OCI-LY7 (cell line): ENCODE results near the gene SRP68. TPM values are rescaled to one million over a fixed set of nuclear protein-coding genes. Genes with fewer than 3 reads are reported as not detected.

Experiments
- BruUV-seq: library from RNA; stranded (reverse); fragments of 400-500 nt; replicated peaks from 2 replicates; lab custom pipeline; 2021; lab: Mats Ljungman, UMichigan
- CTCF ChIA-PET: fragments of 300-600 bp; sonication (Branson Sonifier 250); formaldehyde crosslinking; loops from one replicate; lab custom pipeline; 2022; ENCODE audit warnings: antibody characterized with exemption; ENCODE audit not compliant: unreplicated experiment; lab: Charles Lee
- POLR2A ChIA-PET: fragments of 300-600 bp; sonication (Branson Sonifier 250); formaldehyde crosslinking; loops from one replicate; lab custom pipeline; 2022; ENCODE audit warnings: antibody characterized with exemption; lab: Charles Lee
- DNase-seq: peaks from one replicate; pipeline ENCODE4 v3.0.0-alpha.2; 2015; ENCODE audit warnings: low spot score
- H2AFZ ChIP-seq: fragments of 200-600 bp; sonication (generic), shearing (Covaris generic); 2 replicates; pipeline ENCODE4 v1.6.1; 2014; ENCODE audit warnings: mild to moderate bottlenecking, antibody characterized with exemption, low read length, moderate library complexity
- H3K27ac ChIP-seq: fragments of 200-600 bp; sonication (generic); 2 replicates; pipeline ENCODE4 v1.5.1; 2014; ENCODE audit warnings: mixed run types, low read depth, mild to moderate bottlenecking, moderate library complexity, low read length, inconsistent platforms; ENCODE audit not compliant: poor library complexity, severe bottlenecking
- H3K36me3 ChIP-seq: fragments of 200-600 bp; sonication (generic); 2 replicates; pipeline ENCODE4 v1.6.1; 2014; ENCODE audit warnings: mild to moderate bottlenecking, antibody characterized with exemption, low read length, moderate library complexity, mixed read lengths; ENCODE audit not compliant: insufficient read depth
- H3K4me1 ChIP-seq: fragments of 200-600 bp; sonication (generic); 2 replicates; pipeline ENCODE4 v1.5.1; 2014; ENCODE audit warnings: mild to moderate bottlenecking, low read length; ENCODE audit not compliant: insufficient read depth, poor library complexity, severe bottlenecking
- H3K4me2 ChIP-seq: fragments of 200-600 bp; sonication (generic); 2 replicates; pipeline ENCODE4 v1.6.1; 2014; ENCODE audit warnings: mild to moderate bottlenecking, low read length
- H3K4me3 ChIP-seq: fragments of 200-600 bp; sonication (generic); 2 replicates; pipeline ENCODE4 v1.5.1; 2014; ENCODE audit warnings: mild to moderate bottlenecking, low read depth, low read length; ENCODE audit not compliant: poor library complexity, severe bottlenecking
- H3K79me2 ChIP-seq: fragments of 200-600 bp; sonication (generic); 2 replicates; pipeline ENCODE4 v1.6.1; 2016; ENCODE audit warnings: low read depth, mild to moderate bottlenecking, low read length, moderate library complexity, mixed read lengths; ENCODE audit not compliant: insufficient read depth
- H3K9me2 ChIP-seq: fragments of 200-600 bp; sonication (generic); 2 replicates; pipeline ENCODE4 v1.6.1; 2016; ENCODE audit warnings: mild to moderate bottlenecking, low read length, mixed read lengths; ENCODE audit not compliant: insufficient read depth
- H3K9me3 ChIP-seq: fragments of 200-600 bp; sonication (generic); 2 replicates; pipeline ENCODE4 v1.6.1; 2014; ENCODE audit warnings: mild to moderate bottlenecking, mixed run types, low read length, mixed read lengths
- H4K20me1 ChIP-seq: fragments of 200-600 bp; sonication (generic); 2 replicates; pipeline ENCODE4 v1.6.1; 2014; ENCODE audit warnings: mild to moderate bottlenecking, antibody characterized with exemption, low read length, moderate library complexity, mixed read lengths; ENCODE audit not compliant: insufficient read depth
- CTCF ChIP-seq: fragments of 200-600 bp; sonication (generic); conservative IDR thresholded peaks from 2 replicates; pipeline ENCODE4 v1.5.1; 2014; ENCODE audit warnings: mild to moderate bottlenecking, antibody characterized with exemption, low read length, moderate library complexity, mixed read lengths
- EZH2phosphoT487 ChIP-seq: fragments of 200-600 bp; sonication (generic); IDR thresholded peaks from 2 replicates; pipeline ENCODE4 v1.6.1; 2018; ENCODE audit warnings: low read depth, borderline replicate concordance, mild to moderate bottlenecking, mixed run types, antibody characterized with exemption, low read length, moderate library complexity, mixed read lengths
- intact Hi-C: fragments of 100-400 bp; cut with micrococcal nuclease; formaldehyde crosslinking; loops from one replicate; pipeline ENCODE4 v1.10.0; 2022; ENCODE audit not compliant: unreplicated experiment
- total RNA-seq, 2 experiments: library from RNA; depleted of rRNA in 1 of 2; stranded (reverse); fragments of >200 nt in 1 of 2; shearing (Covaris generic) in 1 of 2; gene quantifications; 2 replicates each; pipeline ENCODE4 v1.2.3, GENCODE V29; 2014 to 2022

The SRP68 gene
- total RNA-seq, 2 experiments from 2014 or later = 54.0 to 200 TPM

- Histone ChIP-seq H4K20me1 (no peaks in the 10 kb centered on the region), H3K9me3 (no peaks in the 10 kb centered on the region), H3K9me2 (no peaks in the 10 kb centered on the region), H3K36me3 (no peaks in the 10 kb centered on the region), H2AFZ (no peak overlapping the region), H3K4me2 (no peak overlapping the region), H3K79me2 (no peaks in the 10 kb centered on the region), H3K4me3 (no peak overlapping the region), H3K27ac (no peak overlapping the region), H3K4me1 (peaks cover 22% of the 10 kb centered on the region)
- no peak for DNase-seq
- intact Hi-C loops = loop anchor here (1.0 kb wide), 3 partner anchors 62 to 179 kb away; no protein-coding TSS in a partner anchor
- POLR2A ChIA-PET = no interaction called here
- CTCF ChIA-PET = interaction anchor here (0.5 to 1.4 kb wide), 4 partner anchors 30 to 166 kb away, joined by 4 to 12 read pairs (median 6); no protein-coding TSS in a partner anchor
- no TSS peak for BruUV-seq
- TF ChIP-seq CTCF (no peak), EZH2phosphoT487 (no peak)
Measured at GRCh38 chr17:76120658-76121008, 48.3 kb upstream of the SRP68 start.

DNA sequence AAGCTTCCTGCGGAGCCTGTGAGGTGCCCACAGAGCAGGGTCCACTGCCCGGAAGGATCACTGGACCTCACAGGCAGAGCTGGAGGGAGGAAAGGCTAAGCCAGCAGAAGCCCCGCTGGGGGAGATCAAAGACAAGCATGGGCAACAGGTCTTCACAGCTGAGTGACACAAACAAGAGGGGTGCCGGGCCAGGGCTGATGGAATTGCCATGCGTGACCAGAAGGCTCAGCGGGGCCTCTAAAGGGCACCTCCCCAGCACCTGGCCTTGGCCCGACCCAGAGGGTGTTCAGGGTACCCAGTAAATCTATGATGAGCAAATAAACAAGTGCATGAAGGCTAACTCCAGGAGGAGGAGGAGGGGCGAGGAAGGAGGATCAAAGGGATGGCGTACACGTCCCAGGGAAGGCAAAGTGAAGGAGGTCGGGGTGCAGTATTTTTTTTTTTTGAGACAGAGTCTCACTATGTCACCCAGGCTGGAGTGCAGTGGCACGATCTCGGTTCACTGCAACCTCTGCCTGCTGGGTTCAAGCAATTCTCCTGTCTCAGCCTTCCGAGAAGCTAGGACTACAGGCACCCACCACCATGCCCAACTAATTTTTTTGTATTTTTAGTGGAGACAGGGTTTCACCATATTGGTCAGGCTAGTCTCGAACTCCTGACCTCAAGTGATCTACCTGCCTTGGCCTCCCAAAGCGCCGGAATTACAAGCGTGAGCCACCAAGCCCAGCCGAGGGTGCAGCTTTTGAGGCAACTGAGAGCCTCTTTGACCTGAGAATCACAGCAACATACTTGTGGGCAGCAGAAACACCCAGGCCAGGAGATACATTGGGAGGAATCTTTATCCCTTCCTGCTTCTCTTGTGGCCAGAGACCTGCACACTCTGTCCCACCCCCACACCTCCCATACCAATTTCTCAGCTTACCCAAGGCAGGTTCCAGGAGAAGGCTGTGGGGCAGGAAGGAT, 47.4 kb upstream of the SRP68 start:
- Histone ChIP-seq H3K9me3 (no peaks in the 10 kb centered on the region), H3K4me3 (no peak overlapping the region), H3K27ac (no peak overlapping the region), H3K4me2 (no peak overlapping the region), H3K9me2 (no peaks in the 10 kb centered on the region), H2AFZ (no peak overlapping the region), H3K79me2 (no peaks in the 10 kb centered on the region), H3K4me1 (peaks cover 22% of the 10 kb centered on the region), H3K36me3 (no peaks in the 10 kb centered on the region), H4K20me1 (no peaks in the 10 kb centered on the region)
- intact Hi-C loops = no loop called here
- ChIA-PET CTCF (interaction anchor here (0.5 to 1.4 kb wide), 5 partner anchors 62 to 167 kb away, joined by 3 to 12 read pairs (median 4); no protein-coding TSS in a partner anchor), POLR2A (interaction anchor here (0.5 kb wide), 1 partner anchor 73 kb away, joined by 5 read pairs; no protein-coding TSS in a partner anchor)
- no TSS peak for BruUV-seq
- TF ChIP-seq EZH2phosphoT487 (no peak), CTCF (no peak)
- DNase-seq = no peak
